Fibroblast of the aortic adventitia (primary cell): ENCODE results near the gene SH3RF3. TPM values are rescaled to one million over a fixed set of nuclear protein-coding genes. Genes with fewer than 3 reads are reported as not detected.

Experiments used
- DNase-seq: peaks from one replicate; pipeline ENCODE4 v3.0.0-alpha.2; 2010; ENCODE audit warnings: low read depth
- H3K4me3 ChIP-seq: 2 replicates; pipeline ENCODE4 v1.5.1; 2011; ENCODE audit warnings: low read depth, mild to moderate bottlenecking, control low read depth, low read length, moderate library complexity
- total RNA-seq: library from RNA; depleted of rRNA; stranded (reverse); fragments of >200 nt; gene quantifications from 2 replicates; pipeline ENCODE4 v1.2.3, GENCODE V29; 2012; ENCODE audit warnings: low replicate concordance
- TF ChIP-seq, protein P1 (sequence below): IDR thresholded peaks from 2 replicates; pipeline ENCODE4 v1.5.1; 2011; ENCODE audit warnings: mild to moderate bottlenecking, low read length, control low read depth, inconsistent platforms; ENCODE audit not compliant: insufficient read depth

Gene SH3RF3
- total RNA-seq, 1 donor = 8.4 TPM

DNA sequence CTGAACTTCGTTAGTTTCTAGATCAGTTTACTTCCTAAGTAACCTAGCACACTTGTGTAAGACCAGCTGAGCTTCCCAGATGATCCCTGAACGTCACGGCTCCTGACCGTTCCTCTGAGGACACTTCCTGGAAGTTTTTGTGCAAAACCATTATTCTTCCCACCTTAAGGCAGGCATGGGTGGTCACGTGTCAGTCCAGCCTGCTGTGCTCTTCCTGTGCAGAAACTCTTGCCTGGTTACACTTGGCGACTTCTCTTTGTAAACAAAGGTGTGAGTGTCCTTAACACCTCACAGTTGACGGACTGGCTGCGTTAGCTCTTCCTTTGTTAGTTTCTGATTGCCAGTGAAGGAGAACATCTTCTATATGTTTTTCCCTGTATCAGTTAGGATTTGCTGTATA is 118.3 kb downstream of the SH3RF3 start:
- no peak for DNase-seq
- TF ChIP-seq, protein P1, sequence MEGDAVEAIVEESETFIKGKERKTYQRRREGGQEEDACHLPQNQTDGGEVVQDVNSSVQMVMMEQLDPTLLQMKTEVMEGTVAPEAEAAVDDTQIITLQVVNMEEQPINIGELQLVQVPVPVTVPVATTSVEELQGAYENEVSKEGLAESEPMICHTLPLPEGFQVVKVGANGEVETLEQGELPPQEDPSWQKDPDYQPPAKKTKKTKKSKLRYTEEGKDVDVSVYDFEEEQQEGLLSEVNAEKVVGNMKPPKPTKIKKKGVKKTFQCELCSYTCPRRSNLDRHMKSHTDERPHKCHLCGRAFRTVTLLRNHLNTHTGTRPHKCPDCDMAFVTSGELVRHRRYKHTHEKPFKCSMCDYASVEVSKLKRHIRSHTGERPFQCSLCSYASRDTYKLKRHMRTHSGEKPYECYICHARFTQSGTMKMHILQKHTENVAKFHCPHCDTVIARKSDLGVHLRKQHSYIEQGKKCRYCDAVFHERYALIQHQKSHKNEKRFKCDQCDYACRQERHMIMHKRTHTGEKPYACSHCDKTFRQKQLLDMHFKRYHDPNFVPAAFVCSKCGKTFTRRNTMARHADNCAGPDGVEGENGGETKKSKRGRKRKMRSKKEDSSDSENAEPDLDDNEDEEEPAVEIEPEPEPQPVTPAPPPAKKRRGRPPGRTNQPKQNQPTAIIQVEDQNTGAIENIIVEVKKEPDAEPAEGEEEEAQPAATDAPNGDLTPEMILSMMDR = no peak
- no peak overlapping the region for H3K4me3 ChIP-seq

DNA sequence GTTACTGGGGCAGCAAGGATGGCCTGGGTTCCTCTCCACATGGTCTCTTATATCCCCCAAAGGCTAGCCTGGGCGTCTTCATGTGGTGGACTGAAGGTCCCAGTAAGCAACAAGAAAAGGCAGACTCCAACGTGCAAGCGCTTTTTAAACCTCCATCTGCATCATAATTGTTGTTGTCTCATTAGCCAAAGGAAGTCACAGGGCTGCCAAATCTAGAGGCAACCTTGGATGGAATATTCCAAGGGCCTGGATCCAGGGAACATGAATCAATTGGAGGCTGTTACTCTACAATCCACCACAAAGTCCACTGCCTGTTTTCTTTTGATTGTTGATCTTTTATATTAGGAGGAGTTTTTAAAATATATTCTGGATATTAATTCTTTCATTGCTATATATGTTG is 118.8 kb downstream of the SH3RF3 start:
- DNase-seq = peak; percentile 55
- H3K4me3 ChIP-seq = no peak overlapping the region
- TF ChIP-seq, protein P1 = no peak

DNA sequence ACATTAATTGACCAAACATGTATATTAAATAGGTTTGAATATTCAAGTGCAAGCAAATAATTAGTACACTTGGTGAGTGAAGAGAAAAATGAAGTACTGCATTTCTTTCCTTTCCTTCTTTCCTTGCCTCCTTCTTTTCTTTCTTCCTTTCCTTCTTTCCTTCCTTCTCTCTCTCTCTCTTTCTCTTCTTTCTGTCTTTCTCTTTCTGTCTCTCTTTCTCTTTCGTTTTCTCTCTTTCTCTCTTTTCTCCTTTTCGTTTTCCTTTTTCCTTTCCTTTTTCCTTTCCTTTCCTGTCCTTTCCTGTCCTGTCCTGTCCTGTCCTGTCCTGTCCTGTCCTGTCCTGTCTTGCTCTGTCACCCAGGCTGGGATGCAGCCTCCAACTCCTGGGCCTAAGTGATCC is 119.6 kb downstream of the SH3RF3 start:
- TF ChIP-seq, protein P1 = no peak
- no peak overlapping the region for H3K4me3 ChIP-seq
- DNase-seq = no peak

DNA sequence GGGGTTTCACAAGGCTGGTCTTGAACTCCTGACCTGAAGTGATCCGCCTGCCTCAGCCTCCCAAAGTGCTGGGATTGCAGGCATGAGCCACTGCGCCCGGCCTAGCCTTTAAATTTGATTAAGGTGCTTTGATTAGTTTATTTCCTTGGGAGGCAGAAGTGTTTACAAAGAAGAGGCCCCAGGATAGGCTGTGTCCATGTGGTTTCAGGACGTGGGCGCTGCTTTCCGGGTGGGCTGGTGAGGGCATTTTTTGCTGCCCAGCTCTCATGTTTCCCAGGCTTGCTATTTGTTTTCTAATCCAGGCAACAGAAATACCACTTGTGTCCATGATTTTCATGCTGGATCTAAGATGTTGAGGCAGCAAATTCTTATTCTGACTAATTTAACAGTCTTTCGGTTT is 124.2 kb downstream of the SH3RF3 start:
- no peak overlapping the region for H3K4me3 ChIP-seq
- no peak for DNase-seq
- TF ChIP-seq, protein P1 = no peak

DNA sequence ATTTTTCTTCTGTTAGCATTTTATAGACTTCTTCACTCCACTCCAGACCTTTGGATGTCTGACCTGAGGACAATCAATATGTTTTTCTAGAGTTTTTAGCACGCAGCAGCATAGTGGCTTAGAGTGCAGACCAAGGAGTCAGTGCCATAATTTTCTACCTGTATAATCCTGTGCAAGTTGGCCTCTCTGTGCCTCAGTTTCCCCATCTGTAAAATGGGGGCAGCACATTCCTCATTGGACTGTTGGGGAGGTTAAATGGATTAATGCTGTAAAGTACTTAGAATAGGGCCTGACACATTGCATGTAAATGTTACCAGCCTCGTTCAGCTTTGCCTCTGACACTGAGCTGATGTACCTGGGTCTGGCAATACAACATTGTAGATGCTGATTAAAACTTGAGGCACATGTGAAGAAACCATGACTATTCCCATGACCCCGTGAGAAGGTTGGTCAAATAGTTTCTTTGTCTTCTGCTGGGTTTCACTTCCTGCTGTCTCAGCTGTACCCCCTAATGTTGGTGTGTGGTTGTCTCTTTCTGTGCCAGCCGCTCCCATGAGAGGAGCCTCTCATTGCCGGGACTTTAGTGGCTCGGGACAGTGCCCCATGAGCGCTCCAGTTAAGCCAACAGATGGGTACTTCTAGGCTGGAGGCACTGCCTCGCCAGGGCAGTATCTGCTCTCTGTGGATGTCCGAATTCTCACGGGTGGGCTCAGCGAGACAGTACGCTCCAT is 125.3 kb downstream of the SH3RF3 start:
- no peak overlapping the region for H3K4me3 ChIP-seq
- TF ChIP-seq, protein P1 = no peak
- no peak for DNase-seq

DNA sequence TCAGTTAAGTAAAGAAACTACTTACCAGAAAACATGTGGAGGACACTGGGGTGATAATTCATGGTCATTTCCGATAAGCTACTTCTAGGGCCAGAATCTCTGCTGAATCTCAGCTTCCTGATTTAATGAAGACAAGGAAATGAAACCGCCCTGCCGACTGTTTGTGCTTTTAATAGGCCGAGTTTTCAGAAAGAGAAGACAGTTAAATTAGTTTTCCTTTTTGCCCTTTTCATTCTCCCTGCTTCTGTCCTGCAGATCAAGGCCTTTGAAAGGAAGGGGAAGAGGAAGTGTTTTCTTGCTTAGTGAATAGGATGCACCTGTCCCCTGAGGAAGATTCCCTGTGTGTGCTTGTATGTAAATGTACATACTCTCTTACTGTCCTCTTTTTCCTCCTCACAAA is 126.6 kb downstream of the SH3RF3 start:
- TF ChIP-seq, protein P1 = no peak
- no peak overlapping the region for H3K4me3 ChIP-seq
- DNase-seq = no peak

DNA sequence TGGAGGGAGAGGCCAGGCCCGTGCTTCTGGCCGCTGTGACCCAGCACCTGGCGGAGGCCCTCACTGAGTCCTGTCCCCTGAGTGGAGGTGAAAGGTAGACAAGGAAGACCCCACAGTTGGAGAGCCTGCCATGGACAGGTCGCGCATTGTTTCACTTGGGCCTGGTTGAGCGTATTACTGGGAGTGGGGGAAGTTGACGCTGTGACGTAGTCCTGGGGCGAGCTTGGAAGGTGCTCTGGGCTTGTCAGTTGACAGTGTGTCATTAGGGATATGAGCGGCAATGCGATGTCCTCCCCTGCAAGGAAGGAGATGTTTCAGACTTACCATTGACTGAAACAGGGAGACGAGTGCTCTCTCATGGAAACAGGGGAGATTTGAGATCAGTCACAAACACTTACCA is 127.1 kb downstream of the SH3RF3 start:
- no peak overlapping the region for H3K4me3 ChIP-seq
- no peak for DNase-seq
- TF ChIP-seq, protein P1 = no peak
